HG03175 (cell line): Measurements from ENCODE around the gene HES6.

Source experiments
- ATAC-seq: cut with Tn5 transposase; IDR thresholded peaks from one replicate; pipeline ENCODE4 v1.9.1; 2021; ENCODE audit warnings: mild to moderate bottlenecking, moderate library complexity; ENCODE audit not compliant: unreplicated experiment

Gene HES6

DNA sequence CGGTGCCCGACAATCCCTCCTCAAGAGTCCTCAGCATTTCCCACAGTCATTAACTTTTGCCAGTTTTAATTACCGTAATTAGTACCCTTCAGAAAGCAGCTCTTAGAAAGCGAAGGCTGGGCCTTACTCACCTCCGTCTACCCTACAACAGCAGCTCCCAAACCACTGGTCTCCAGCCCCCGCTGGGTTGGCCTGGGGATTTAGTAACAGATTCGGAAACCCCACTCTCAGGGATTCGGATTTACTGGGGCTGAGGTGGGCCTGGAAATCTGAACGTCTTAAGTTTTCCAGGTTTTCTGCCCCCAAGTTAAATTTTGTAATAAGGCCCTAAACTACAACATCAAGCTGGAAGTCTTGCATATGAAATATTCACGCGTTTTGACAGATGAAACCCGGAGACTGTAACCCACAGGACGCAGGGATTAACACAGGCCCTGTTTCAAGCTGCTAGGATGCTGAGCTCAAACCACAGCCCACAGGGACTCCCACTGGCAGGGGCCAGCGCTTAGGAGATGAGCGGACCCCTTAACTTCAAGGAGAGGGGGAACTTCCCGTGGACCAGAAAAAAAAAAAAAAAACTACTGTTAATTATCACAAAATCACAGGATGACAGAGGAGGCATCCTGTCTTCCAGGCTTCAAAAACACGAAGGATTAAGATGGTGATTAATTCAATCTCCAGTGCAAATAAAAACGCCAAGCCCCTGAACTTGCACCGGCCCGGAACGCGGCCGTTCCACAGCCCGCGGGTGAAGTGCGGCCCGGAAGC is 37.3 kb downstream of the HES6 start:
- ATAC-seq, result no peak

DNA sequence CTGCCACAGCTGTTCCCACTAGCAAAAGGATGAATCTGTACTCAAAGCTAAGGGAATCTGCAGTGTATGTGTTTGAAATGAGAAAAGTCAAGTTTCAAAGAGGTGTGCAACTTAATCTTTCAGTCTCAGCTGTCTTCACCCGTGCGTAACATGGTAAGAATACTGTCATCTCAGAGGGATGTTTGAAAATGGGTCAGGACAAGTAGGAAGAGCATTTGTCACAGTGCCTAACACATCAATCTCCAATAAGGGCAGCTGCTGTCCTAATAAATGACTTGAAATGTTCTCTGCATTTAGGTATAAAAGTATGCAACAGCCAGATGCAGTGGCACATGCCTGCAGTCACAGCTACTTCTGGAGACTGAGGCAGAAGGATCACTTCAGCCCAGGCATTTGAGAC is 49.4 kb downstream of the HES6 start:
- no peak for ATAC-seq
